Fibroblast of gingiva (primary cell): ENCODE data around the gene DYNLT3.

Source experiments
- DNase-seq: peaks from one replicate; pipeline ENCODE4 v3.0.0-alpha.2; 2011; ENCODE audit warnings: low read depth

The DYNLT3 gene, protein sequence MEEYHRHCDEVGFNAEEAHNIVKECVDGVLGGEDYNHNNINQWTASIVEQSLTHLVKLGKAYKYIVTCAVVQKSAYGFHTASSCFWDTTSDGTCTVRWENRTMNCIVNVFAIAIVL

DNA sequence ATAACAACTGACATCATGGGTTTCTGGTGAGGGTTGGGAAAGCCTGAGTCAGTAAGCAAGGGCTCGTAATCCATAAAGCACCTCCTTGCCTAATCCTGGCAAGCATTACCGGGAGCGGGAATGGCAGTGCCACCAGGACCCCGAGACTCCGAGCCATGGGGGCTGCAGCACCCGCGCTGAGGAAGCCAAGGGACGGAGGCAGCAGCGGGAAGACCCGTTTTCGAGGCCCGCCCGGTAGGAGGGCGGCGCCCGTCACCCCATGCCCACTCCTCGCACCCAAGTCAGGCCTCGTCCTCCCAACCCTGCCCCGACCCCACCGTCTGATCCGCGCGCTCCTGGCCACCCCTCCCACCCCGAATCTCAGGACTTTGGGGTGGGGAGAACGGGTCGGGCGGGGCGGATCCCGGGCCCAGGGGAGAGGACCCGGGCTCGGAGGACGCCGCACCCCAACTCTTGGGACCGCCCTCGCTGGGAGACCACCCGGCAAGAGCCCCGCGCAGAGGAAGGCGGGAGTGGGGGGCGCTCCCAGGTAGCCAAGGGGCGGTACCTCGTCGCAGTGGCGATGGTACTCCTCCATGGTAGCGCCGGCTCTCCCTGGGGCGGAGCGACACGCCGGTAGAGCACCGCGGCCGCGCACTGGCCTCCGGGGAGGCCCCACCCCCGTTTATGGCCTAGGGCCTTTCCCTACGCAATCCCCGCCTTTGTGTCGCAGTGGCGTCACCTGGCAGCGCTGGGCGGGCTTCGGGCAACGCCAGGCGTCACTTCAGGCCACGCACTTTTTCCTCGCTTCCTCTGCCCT, at the start of gene DYNLT3:
DYNLT3 (minus strand) TSS at position 638 of the 799 bp plus-strand sequence; CDS start at position 577, 61 bp downstream.
- peak; percentile 81 for DNase-seq

DNA sequence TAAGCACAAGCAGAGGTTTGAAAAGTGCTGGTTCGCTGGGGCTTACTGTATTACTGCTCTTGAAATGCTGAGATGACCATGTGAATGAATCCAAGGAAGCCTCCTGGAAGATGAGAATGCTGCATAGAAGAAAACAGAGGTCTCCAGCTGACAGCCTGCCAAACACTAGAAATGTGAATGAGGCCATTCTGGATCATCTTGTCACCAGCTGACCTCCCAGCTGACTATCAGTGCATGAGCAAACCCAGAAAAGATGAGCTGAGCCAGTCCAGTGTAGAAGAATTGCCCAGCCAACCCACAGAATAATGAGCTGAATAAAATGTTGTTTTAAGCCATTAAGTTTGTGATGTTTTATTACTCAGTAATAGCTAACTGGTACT, 49.1 kb upstream of the DYNLT3 start:
- no peak for DNase-seq

DNA sequence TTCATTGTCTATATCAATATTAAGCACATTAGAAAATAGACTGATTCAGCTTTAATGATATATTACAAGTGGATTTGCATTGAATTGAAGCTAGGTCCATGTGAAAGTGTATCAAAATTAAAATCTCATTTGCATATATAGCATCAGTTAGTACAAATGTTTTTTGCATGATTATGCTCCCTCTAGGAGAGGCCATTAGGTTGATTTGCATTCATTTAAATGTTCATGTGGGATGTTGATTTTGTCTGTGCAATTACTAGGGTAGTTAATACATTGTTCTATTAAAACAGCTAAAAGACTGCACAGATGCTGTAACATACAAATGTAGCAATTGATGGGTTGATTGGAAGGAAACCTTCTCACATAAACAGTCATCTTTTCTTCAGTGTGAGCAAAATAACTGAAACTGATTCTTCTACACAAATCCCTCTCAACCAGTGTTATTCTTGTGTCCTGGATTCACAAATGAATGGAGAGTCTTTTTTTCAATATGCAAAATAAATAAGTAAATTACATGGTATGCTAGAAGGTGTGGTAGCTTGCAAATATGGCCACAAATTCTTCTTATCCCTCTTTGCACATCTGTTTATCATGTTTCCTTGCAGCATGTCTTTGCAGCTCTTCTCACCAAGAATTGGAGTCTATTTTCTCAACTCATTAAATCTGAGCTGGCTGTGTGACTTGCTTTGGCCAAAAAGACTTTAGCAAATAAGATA, 48.6 kb upstream of the DYNLT3 start:
- no peak for DNase-seq

DNA sequence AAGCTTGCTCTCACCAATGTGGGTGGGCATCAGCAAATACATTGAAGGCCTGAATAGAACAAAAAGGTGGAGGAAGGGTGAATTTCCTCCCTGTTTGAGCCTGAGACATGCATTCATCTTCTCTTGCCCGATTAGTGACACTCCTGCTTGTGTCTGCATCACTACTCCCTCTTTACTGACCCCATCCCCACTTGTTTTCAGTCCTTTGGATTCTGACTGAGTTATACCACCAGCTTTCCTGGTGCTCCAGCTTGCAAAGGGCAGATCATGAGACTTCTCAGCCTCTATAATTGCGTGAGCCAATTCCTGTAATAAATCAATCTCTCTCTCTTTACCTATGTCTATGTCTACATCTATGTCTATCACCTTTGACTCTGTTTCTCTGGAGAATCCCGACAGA, 47.4 kb upstream of the DYNLT3 start:
- no peak for DNase-seq

DNA sequence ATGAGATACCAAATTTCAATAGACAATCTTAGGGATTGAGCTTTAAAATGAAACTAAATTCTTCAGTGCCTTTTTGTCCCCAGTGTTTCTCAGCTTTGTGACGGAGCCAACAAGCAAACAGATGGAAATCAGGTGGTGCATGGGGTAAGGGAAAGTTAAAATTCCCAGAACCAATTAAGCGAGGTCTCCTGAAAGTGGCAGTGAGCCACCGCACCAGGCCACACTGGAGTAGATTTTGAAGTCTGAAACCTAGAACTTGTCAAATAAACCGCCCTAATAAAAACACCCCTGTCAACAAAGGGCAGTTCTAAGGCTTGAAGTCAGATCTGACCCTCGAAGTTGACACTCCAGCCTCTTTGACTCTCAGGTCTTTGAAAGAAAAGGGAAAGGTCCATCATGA, 40.6 kb upstream of the DYNLT3 start:
- DNase-seq, result no peak

DNA sequence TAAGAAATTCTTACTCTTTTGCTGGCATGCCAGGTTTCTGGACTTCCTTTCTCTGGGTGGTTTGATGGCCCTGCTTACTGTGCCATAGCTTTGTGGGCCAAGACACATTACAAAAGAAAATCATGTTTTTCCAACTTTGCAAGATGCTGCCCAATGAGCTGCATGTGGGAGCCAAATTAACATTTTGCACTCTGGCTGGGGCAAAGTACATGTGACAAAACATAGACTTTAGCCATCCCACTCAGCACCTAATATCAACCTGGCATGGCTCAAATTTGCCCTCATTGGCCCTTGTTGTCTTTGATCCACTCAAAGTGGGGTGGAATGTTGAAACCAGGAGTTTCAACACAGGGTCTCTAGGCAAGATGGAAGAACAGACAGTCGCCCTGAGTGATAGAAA, 40.0 kb upstream of the DYNLT3 start:
- no peak for DNase-seq

DNA sequence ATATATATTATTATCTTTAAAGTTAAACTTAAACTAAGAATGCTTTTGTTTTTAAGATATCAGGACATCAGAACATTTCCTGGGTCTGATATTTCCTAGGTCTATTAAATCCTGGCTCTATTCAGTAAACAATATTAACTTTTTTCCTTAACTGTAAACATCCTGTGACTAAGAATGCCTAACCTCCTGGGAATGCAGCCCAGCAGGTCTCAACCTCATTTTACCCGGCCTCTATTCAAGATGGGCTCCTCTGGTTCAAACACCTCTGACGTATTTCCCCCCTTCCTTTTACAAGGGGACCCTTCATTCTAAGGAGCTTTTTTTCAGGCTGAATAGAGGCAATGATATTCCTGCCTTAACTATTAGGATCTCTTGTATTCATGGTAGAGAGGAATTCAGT, 35.8 kb upstream of the DYNLT3 start:
- no peak for DNase-seq

DNA sequence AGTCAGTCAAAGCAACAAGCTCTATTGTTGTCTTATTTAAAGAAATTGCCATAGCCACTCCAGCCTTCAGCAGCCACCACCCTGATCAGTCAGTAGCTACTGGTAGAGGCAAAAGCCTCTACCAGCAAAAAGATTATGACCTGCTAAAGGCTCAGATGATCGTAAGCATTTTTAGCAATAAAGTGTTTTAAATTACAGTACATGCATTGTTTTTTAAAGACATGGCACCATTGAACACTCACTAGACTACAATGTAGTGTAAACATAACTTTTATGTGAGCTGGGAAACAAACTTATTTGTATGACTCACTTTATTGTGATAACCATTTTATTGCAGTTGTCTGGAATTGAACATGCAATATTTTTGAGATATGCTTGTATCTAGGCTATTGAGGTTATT, 32.3 kb upstream of the DYNLT3 start:
- DNase-seq, result no peak

DNA sequence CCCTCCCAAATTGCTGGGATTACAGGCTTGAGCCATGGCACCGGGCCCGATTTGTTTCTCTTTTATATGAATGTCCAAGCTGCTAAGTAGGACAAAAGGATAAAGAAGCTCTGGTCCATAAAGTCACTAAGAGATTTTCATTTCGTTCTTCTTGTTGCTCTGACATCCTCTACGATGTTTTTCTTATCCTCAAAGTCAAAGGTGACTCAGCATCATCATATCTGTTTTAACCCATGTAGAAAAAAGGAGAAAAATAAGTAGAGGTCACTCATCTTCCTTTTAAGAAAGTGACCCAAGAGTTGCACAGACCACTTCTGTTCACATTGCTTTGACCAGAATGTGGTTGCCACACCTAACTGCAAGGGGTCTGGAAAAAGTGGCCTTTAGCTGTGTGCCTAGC, 29.3 kb upstream of the DYNLT3 start:
- no peak for DNase-seq

DNA sequence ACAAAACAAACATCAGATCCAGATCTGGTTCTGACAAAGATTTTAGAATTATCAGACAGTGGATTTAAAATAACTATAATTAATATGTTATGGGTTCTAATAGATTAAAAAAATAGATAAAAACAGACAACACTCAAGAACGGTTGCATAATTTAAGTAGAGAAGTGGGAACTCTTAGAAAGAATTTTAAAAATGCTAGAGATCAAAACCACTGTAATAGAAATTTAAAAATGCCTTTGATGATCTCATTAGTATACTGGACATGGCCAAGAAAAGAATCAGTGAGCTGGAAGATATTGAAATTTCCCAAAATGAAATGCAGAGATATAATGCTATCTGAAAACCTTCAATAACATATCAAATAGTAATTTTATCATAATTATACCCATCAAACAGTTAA, 28.3 kb upstream of the DYNLT3 start:
- no peak for DNase-seq

DNA sequence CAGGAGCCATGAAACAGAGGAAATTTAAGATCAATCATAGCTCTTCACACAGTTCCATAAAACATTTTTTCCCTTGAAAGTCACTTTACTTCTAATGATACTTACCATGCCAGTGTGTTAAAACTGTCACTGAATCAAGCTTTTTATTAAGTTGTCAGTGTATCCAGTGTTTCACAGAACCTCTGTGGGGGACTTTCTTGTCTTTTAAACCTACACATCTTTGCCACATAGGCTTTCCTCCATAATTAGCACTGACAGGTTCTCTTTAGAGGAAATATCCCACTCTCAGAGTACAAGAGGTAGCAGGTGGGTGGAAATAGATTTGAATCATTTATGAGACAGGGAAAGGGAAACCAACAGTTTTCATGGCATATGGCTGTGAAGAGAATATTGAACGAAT, 25.8 kb upstream of the DYNLT3 start:
- no peak for DNase-seq

DNA sequence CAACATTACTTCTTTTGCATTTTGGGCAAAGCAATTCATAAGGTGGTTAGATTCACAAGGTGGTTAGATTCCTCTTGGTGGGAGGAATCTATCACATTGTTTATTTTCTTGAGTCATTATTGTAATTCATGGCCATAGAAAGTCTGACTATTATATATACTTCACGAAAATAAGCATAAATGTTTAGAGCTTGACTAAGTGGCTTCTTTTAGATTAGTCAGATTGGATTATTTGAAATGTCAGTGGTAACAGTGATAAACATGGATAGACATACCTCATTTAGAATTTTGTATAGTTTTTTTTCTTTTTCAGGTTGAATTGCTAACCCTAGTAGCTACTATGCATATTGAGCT, 24.9 kb upstream of the DYNLT3 start:
- no peak for DNase-seq

DNA sequence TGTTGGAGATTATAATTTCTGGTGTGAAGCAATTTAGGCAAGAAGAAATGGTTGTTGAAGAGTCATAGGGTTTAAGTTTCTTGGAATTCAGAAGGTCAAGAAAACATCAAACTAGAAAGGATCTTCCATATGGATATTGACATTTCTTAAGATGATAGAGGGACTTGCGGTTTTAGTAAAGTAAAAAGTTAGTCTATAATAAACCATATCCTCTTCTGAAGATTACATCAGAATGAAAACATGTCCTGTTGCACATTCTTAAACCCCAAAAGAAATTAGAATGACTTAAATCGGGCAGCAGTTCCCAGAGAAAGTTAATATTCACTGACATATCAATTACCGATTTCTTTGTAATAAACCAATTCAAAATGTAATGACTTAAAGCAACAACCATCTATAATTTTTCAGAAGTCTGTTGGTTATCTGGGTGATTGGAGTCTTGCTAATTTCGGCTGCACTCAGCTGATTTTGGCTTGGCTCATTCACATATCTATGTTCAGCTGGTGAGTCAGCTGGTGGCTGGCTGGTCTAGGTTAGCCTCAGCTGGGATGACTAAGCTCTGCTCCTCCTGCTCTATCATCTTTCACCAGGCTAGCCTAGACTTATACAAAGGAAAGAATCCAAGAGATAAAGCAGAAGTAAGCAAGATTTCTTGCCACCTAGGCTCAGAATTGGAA, 24.4 kb upstream of the DYNLT3 start:
- DNase-seq, result peak; percentile 81

DNA sequence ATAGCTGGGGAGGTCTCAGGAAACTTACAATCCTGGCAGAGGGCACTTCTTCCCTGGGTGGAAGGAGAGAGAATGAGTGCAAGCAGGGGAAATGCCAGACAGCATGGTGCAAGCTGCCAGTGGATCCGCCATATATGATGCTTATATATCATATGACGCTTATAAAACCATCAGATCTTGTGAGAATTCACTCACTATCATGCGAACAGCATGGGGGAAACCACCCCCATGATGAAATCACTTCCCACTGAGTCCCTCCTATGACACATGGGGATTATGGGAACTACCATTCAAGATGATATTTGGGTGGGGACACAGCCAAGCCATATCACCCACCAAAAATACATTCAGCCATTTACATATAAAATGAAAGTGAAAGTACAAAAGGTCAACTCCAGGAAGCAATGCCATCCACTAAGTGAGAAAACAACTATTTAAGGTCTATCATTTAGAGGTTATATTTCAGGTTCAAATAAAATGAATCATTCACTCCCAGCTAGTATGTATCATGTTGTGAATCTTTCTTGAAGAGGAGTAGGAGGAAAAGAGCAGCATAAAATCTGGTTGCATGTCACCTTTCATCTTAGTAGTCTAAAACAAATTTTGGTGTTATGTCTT, 20.3 kb upstream of the DYNLT3 start:
- DNase-seq, result no peak

DNA sequence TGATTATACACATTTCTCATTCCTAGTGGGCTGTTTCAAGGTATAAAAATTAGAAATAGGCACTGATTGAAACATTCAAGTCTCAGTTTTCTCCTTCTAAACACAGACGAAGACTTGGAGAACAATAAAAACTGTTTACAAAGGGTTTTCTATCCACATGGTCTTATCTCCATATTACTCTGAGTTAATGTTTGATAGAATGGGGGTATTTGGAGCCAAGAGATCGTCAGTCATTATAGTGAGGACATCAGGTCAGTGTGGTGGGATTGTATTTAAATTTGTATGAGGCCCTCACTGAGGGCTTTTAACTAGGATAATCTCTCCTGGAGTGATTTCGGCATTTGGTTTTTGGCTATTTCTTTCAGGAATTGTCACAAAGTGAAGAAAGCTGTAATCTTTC, 16.4 kb upstream of the DYNLT3 start:
- no peak for DNase-seq

DNA sequence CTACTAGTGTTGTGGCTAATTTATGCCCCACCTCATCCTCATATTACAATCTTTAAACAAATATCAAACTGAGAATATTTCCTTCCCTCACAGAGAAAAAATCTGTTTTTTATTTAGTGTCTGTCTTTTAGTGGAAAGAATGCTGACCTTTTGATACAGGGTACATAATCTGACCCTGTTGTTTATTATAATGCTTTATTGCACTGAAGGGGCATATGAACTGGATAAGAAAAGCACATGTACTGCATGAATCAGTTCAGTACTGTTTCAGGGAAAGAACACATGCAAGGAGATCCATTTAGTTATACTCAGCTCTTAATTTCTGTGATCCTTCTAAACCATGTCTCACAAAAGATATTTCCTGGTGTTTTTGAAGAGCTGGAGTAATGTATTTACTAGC, 15.5 kb upstream of the DYNLT3 start:
- peak; percentile 47 for DNase-seq

DNA sequence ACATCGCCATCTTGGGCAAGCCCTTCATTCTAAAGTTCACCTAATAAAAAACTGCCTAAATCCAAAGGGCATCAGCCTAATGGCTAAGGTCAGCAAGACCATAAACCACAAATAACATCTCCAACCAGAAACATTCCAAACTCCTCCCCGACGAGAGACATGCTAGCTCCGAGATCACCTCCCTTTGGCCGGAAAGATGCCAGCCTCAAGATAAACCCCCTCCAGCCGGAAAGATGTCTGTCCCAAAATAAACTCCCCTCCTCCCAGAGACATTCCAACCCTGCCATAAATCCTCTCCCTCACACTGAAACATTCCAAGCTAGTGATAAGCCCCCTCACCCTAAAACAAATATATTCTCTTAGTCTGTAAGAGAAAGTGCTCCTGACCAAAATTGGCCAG, 13.3 kb upstream of the DYNLT3 start:
- no peak for DNase-seq

DNA sequence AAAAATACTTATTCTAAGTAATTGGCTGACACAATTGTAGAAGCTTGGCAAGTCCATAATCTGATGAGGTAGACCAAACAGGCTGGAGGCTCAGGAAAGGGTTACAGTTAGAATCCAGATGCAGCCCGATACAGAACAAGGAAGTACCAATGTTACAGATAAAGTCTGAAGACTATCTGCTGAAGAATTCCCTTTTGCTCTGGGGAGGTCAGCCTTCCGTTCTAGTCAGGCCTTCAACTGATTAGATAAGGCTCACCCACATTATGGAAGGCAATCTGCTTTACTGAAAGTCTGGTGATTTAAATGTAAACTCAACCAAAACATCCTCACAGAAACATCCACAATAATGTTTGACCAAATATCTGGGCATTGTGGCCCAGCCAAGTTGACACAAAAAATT, 7.4 kb upstream of the DYNLT3 start:
- no peak for DNase-seq

DNA sequence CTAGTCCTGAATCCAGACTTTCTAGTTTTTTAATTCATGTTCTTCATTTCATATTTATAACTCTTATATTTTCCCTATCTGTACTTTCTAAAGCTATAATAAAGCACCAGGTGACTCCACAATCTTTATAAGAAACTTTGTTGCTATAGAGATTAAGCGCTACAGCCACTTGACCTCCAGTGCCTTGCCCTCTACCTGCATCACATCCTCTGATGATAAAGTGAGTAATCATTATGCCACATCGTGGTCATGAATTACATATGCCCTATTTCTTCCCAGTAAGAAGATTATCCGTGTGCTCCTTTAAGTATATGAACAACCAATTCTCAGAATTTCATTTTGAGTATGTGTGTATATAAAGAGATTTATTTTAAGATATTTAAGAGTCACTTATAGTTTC, 6.8 kb upstream of the DYNLT3 start:
- DNase-seq, result no peak

DNA sequence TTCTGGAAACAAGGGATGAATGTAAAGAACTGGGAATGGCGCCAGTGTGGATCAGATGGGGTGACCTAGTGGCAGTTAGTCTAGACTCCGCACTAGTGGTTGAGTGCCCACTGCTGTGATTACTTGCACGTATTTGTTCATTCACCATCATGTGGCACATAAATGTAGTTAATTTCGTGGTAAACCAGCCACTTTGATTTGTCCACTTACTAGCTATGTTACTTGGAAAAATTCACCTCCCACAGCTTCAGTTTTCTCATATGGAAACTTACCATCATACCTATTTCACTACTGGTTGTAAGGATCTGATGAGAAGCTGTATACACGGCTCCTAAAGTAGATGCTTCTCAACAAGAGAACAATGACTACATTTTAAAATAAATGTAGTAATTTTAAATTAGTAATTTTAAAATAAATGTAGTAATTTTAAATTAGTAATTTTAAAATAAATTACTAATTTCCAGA, 394 bp upstream of the DYNLT3 start:
- no peak for DNase-seq

DNA sequence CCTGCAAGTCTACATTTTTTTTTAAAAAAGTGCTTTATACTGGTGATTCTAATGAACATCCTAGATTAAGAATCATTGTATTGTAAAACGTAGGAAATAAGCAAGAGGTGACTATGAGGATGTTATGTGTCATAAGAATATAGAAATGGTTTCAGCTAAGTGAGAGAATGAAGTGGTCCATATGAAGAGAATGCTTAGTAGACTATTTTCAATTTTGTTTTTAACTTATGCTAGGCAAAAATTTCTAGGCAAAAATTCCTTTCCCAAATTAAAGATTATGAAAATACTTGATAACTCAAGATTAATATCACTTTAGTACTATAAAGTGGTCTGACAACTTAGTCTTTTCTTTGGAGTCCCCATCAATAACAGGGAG, 825 bp downstream of the DYNLT3 start:
- DNase-seq, result no peak

DNA sequence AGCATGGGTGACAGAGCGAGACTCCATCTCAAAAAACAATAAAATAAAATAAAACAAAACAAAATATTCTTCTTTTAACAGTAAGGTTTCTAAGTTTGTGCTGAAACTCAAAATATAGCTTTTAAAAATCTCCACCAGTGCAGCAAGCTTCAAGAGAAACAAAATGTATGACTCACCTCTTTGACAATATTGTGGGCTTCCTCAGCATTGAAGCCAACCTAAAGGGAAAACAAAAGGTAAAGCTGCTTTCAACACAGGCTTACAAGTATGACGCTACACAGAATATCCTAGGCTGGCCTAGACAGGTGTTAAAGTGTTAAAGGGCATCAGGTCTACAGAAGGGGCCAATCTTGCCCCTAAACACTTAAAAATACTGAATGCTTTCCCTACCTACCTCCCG, 1.2 kb downstream of the DYNLT3 start:
- no peak for DNase-seq

DNA sequence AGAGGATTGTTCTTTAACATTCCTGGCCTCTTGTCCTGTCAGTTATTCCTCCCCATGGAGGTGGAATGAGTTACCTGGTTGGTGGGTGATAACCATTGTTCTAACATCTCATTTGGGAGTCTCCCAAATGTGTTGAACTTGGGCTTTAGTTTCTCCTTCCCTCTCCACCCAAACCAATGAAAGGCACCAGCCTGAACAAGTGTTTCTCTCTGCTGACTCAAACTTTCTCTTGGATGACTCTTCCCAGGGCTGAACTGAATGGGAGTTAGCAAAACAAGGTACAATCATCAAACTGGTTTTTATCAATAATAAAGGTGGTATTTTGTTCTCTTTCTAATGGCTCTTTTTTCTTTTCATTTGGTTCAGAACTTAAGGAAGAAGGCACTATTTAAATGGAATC, 2.7 kb downstream of the DYNLT3 start:
- DNase-seq, result no peak
